Motor neuron (in vitro differentiated cells): ENCODE measurements around the gene OR5V1. TPM values are rescaled to one million over a fixed set of nuclear protein-coding genes. Genes with fewer than 3 reads are reported as not detected.
"Not testable (repeated sequence)": the region's sequence is repeated elsewhere in the genome, so short reads cannot be mapped to it uniquely, and the experiment has no call there.

ENCODE experiments used
- ATAC-seq, 8 experiments: fragments of 200-7000 bp; cut with Tn5 transposase; replicated peaks in 6 of 8; 2 replicates each; pipeline ENCODE4 v1.8.0; 2021; ENCODE audit warnings: mild to moderate bottlenecking in 8 of 8, moderate library complexity in 8 of 8
- H3K27ac ChIP-seq, 2 donors: fragments of 250-450 bp; sonication (Bioruptor Pico); 2 replicates each; pipeline ENCODE4 v1.9.0; 2021; ENCODE audit warnings: antibody characterized with exemption in 2 of 2, mild to moderate bottlenecking in 2 of 2, moderate library complexity in 1 of 2
- H3K4me1 ChIP-seq, 2 donors: fragments of 250-450 bp; sonication (Bioruptor Pico); replicated peaks in 1 of 2; 2 replicates each; pipeline ENCODE4 v1.6.1; 2021; ENCODE audit warnings: antibody characterized with exemption in 2 of 2, mild to moderate bottlenecking in 2 of 2, moderate library complexity in 1 of 2
- H3K4me3 ChIP-seq, 5 donors: fragments of 250-450 bp; sonication (Bioruptor Pico); 2 replicates each; pipeline ENCODE4 v1.9.0; 2021; ENCODE audit warnings: antibody characterized with exemption in 5 of 5, mild to moderate bottlenecking in 5 of 5, moderate library complexity in 4 of 5
- WGBS, 10 experiments: fragments of 450-650 bp; shearing (Covaris generic); methylation state at CpG; one replicate each; pipeline ENCODE4 v1.0.0; 2022; 5-methylcytosine and 5-hydroxymethylcytosine counted together
- in situ Hi-C, 9 experiments: fragments of 400-800 bp; cut with MboI; loops; one replicate each; pipeline ENCODE4 v1.15.0; 2021; ENCODE audit warnings: low sequenced_read_pairs in 9 of 9, low pct_unique_long_range_greater_than_20kb in 2 of 9; ENCODE audit not compliant: unreplicated experiment in 9 of 9
- total RNA-seq, 8 experiments: library from RNA; unstranded; fragments of 300-600 nt; gene quantifications; 2 replicates each; pipeline versions ENCODE4 v1.2.3 to v1.2.4, GENCODE V29; 2022

The OR5V1 gene
- total RNA-seq, 8 experiments from 2014 or later: 0.09 to 0.40 (median 0.27) TPM; not detected in 4

DNA sequence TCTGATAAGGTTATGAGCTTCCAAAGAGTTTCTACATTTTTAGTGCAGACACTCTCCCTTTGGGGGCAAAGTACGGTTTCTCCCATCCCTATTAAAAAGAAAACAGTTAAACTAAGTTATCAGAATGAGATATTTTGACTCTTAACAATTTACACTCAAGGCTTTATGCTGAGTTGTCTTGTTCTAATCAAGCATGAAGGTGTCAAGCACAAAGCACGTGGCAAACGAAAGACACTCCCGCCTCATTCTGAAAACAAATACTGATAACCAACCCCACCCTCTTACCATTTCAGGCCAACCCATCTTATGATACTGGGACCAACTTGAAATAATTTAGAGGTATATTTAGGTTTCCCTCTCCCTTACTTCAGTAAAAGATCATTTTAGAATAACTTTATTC, 42.9 kb downstream of the OR5V1 start:
- no peak overlapping the region for H3K27ac ChIP-seq
- no peak overlapping the region for H3K4me3 ChIP-seq
- no peaks in the 10 kb centered on the region for H3K4me1 ChIP-seq
- in situ Hi-C loops: no loop called here
- WGBS, 10 experiments: 0 to 100% (median 70%) methylated on average over 1 to 4 of the region's 4 CpGs
- no peak for ATAC-seq

GRCh38 chr6:29323332-29323731, 45.3 kb downstream of the OR5V1 start:
- H3K27ac ChIP-seq, H3K4me3 ChIP-seq, in situ Hi-C loops, H3K4me1 ChIP-seq, ATAC-seq: not testable (repeated sequence)

DNA sequence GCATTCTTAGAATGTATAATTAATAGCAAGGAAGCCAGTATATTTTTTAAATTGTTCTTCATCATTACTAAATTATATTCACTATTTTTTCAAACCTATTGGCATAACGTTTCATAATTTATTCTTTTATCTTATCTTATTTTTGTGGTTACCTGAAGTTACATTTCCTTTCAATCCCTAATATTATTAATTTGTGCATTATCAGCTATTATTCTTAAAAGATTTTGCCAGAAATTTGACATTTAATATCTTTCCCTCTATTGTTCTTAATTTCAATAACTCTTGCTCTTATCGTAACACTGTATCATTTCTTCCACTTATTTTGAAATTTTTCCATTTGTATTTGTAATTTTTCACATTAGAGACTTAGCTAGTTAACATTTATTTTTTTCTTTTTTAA, 48.7 kb downstream of the OR5V1 start:
- Histone ChIP-seq H3K27ac (no peak overlapping the region), H3K4me1 (no peaks in the 10 kb centered on the region), H3K4me3 (no peak overlapping the region)
- WGBS, 10 experiments: 10 to 83% (median 74%) methylated on average over 2 of the region's 2 CpGs
- in situ Hi-C loops: no loop called here
- no peak for ATAC-seq

Other genes starting within 250 kb of the OR5V1 start
- gene OR2J2, start 198.0 kb downstream of the OR5V1 start, total RNA-seq: under 1 TPM in 1 of 8 experiments, not detected in 7; 0.24 TPM
- under 1 TPM in 6 of 8 experiments, not detected in 2; 0.05 to 0.43 (median 0.12) TPM for gene OR14J1, start 67.2 kb downstream of the OR5V1 start, total RNA-seq
- gene OR12D3, start 6.4 kb upstream of the OR5V1 start, total RNA-seq: under 1 TPM in 2 of 8 experiments, not detected in 6; 0.09 to 0.14 TPM
- gene OR12D2, start 26.8 kb upstream of the OR5V1 start, total RNA-seq: under 1 TPM in 1 of 8 experiments, not detected in 7; 0.66 TPM
- gene OR12D1, start 46.1 kb upstream of the OR5V1 start, total RNA-seq: under 1 TPM in 1 of 8 experiments, not detected in 7; 0.19 TPM
- gene OR10C1, start 70.4 kb upstream of the OR5V1 start, total RNA-seq: 1 to 10 TPM in 1 of 8 experiments, under 1 TPM in 5, not detected in 2; 0.23 to 1.2 (median 0.41) TPM
- under 1 TPM in 3 of 8 experiments, not detected in 5; 0.08 to 0.28 (median 0.28) TPM for gene OR11A1, start 88.2 kb upstream of the OR5V1 start, total RNA-seq
- under 1 TPM in 5 of 8 experiments, not detected in 3; 0.05 to 0.76 (median 0.27) TPM for gene OR2H1, start 88.3 kb upstream of the OR5V1 start, total RNA-seq
- gene MAS1L, start 119.1 kb upstream of the OR5V1 start, total RNA-seq: under 1 TPM in 2 of 8 experiments, not detected in 6; 0.14 to 0.28 TPM
- 1 to 10 TPM in 3 of 8 experiments, under 1 TPM in 2, not detected in 3; 0.56 to 9.4 (median 1.9) TPM for gene UBD, start 190.9 kb upstream of the OR5V1 start, total RNA-seq
- gene OR2H2, start 216.3 kb upstream of the OR5V1 start, total RNA-seq: 1 to 10 TPM in 1 of 8 experiments, under 1 TPM in 7; 0.20 to 1.4 (median 0.55) TPM